ENCODE results near the gene FUOM. TPM values are rescaled to one million over a fixed set of nuclear protein-coding genes. Genes with fewer than 3 reads are reported as not detected.

The FUOM gene
- total RNA-seq, 1 experiment from 2014 or later: 41.8 TPM

DNA sequence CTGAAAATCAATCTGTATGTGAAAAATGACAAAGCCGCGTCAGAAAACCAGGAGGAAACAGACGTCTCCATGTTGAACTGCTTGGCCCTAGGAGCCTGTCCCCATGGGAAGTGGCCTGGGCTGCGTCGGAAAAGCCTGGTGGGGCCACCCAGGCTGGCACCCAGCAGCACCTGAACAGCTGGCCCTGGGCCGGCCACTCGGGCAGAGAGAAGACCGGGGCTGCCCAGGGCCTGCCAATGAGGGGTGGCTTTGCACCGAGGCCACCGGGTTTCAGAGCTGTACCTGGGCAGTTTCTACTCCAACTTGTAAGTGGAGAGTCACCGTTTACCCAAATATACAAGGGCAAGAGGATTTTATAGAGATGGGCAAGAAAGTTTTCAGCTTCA, 1.1 kb upstream of the FUOM start:
- Histone ChIP-seq H4K5ac (ENCODE audit: insufficient read length, low read depth, low read length) (no peak overlapping the region), H2BK12ac (ENCODE audit: insufficient read length, low read depth, low read length) (no peak overlapping the region), H3K9ac (ENCODE audit: extremely low read depth, insufficient read length, low read length) (no peak overlapping the region), H2BK20ac (ENCODE audit: low read depth, low read length, poor library complexity, severe bottlenecking) (no peak overlapping the region), H3T11ph (ENCODE audit: low read length) (no peak overlapping the region), H3K18ac (ENCODE audit: insufficient read length, low read depth, low read length) (no peak overlapping the region), H3K79me1 (ENCODE audit: insufficient read depth, low read depth, low read length, poor library complexity, severe bottlenecking) (no peaks in the 10 kb centered on the region), H3K4me2 (ENCODE audit: insufficient read depth, insufficient read length, low read length) (no peak overlapping the region), H3K23me2 (ENCODE audit: insufficient read length, low read depth, low read length, poor library complexity, severe bottlenecking) (no peaks in the 10 kb centered on the region), H3K27me3 (ENCODE audit: insufficient read depth, low read length) (no peaks in the 10 kb centered on the region; the same call in 1 of the 2 replicates), H2BK120ac (ENCODE audit: low read depth, low read length, poor library complexity, severe bottlenecking) (no peak overlapping the region), H3K4me1 (ENCODE audit: insufficient read depth, low read length) (no peaks in the 10 kb centered on the region), H3K56ac (ENCODE audit: insufficient read length, low read depth, low read length) (no peak overlapping the region), H2AFZ (ENCODE audit: low read length) (no peak overlapping the region), H3K9me3 (ENCODE audit: control insufficient read depth, low read depth, low read length) (no peaks in the 10 kb centered on the region), H3K14ac (ENCODE audit: insufficient read depth, low read length) (no peak overlapping the region), H4K20me1 (ENCODE audit: control insufficient read depth, insufficient read depth, insufficient read length) (no peaks in the 10 kb centered on the region), H3K23ac (ENCODE audit: insufficient read length, low read depth, low read length) (no peak overlapping the region), H4K91ac (ENCODE audit: insufficient read length, low read depth, low read length) (no peak overlapping the region), H3K27ac (ENCODE audit: insufficient read length, low read depth, low read length) (no peak overlapping the region), H2BK15ac (ENCODE audit: low read depth, low read length) (no peak overlapping the region), H4K8ac (replicated peaks; ENCODE audit: insufficient read length, low read depth, low read length) (no peak overlapping the region), H2AK5ac (ENCODE audit: insufficient read length, low read length) (no peak overlapping the region), H2BK5ac (ENCODE audit: insufficient read length, low read length) (no peak overlapping the region), H3K79me2 (ENCODE audit: insufficient read depth, low read length) (no peaks in the 10 kb centered on the region), H3K4ac (ENCODE audit: low read depth, low read length) (no peak overlapping the region)
- TF ChIP-seq CTCF (conservative IDR thresholded peaks at IDR 0.05): no peak
- H3K9me3 Mint-ChIP-seq: no peaks in the 10 kb centered on the region
- DNase-seq: no peak
- H3K27ac Mint-ChIP-seq: no peak overlapping the region
- no peak overlapping the region for H3K4me3 Mint-ChIP-seq
- peaks cover 24% of the 10 kb centered on the region for H3K27me3 Mint-ChIP-seq (ENCODE audit: low read depth)
- no CpG with 5 or more reads among the region's 11 CpGs for WGBS (ENCODE audit: extremely low coverage, insufficient read length, low lambda C conversion rate)
- peaks cover 16 to 26% (median 24%) of the 10 kb centered on the region in 3 experiments; a peak in 6 of 7 replicates for H3K36me3 Mint-ChIP-seq (ENCODE audit: insufficient read depth in 1 of 3, low read depth in 3 of 3)
- H3K4me1 Mint-ChIP-seq: peaks cover 0 to 2% of the 10 kb centered on the region in 2 experiments; a peak in 1 of 4 replicates
